ENCODE results near the gene ATP8A2.

DNA sequence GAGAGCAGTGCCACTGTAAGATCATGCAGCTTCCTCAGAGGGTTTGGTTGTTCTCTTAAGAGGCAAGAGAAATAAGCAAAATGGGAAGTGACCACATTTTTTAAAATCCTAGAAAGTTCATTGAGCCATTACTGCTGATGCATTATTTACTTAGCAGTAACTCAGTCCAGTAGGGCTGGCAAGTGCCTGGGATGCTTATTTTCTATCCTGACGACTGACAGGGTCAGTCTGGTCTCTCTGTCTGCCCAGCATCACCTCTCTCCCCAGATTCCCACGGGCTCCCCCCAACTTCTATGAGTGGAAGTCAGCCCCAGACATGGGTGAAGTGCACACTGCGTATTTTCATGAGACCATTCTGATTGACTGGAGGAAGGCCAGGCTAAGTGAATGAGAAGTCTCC is 669.7 kb downstream of the ATP8A2 start:
- TF ChIP-seq CTCF (IDR thresholded peaks at IDR 0.05) (no peak), EP300 (IDR thresholded peaks at IDR 0.05) (no peak), POLR2A (IDR thresholded peaks at IDR 0.05) (no peak)

Data from upper lobe of left lung (tissue), 4 donors.